Body of pancreas (tissue), 4 donors: ENCODE results near the gene MYOZ1.

ENCODE experiments used
- POLR2A ChIP-seq, 3 donors: fragments of 450-650 bp; IDR thresholded peaks; one replicate each; pipeline ENCODE4 v1.6.1; 2016; ENCODE audit warnings: antibody characterized with exemption in 3 of 3, mild to moderate bottlenecking in 2 of 3
- TF ChIP-seq, protein P1 (sequence below), 7 experiments: fragments of 450-650 bp in 4 of 7; fragments of 200-600 bp in 3 of 7; sonication (generic) in 3 of 7; IDR thresholded peaks; one replicate each; pipeline ENCODE4 v1.5.1; 2016 to 2019; ENCODE audit warnings: antibody characterized with exemption in 7 of 7

DNA sequence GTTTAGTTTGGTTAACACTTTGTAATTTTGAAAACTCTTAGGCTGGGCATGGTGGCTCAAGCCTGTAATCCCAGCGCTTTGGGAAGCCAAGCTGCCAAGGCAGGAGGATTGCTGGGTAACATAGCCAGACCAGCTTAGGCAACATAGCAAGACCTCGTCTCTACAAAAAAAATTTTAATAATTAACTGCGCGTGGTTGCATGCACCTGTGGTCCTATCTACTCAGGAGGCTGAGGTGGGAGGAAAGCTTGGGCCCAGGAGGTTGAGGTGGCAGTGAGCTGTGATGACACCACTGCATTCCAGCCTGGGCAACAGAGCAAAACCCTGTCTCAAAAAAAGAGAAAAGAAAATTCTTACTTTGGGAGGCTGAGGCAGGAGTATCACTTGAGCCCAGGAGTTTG is 18.2 kb downstream of the MYOZ1 start:
- TF ChIP-seq, protein P1, sequence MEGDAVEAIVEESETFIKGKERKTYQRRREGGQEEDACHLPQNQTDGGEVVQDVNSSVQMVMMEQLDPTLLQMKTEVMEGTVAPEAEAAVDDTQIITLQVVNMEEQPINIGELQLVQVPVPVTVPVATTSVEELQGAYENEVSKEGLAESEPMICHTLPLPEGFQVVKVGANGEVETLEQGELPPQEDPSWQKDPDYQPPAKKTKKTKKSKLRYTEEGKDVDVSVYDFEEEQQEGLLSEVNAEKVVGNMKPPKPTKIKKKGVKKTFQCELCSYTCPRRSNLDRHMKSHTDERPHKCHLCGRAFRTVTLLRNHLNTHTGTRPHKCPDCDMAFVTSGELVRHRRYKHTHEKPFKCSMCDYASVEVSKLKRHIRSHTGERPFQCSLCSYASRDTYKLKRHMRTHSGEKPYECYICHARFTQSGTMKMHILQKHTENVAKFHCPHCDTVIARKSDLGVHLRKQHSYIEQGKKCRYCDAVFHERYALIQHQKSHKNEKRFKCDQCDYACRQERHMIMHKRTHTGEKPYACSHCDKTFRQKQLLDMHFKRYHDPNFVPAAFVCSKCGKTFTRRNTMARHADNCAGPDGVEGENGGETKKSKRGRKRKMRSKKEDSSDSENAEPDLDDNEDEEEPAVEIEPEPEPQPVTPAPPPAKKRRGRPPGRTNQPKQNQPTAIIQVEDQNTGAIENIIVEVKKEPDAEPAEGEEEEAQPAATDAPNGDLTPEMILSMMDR (IDR thresholded peaks at IDR 0.05) = no peak
- no peak for TF ChIP-seq POLR2A (IDR thresholded peaks at IDR 0.05)
